ENCODE results near the gene PAMR1.
"Not testable (repeated sequence)": the region's sequence is repeated elsewhere in the genome, so short reads cannot be mapped to it uniquely, and the experiment has no call there.

Gene PAMR1

GRCh38 chr11:35545391-35546003 is 20.1 kb upstream of the PAMR1 start:
- in situ Hi-C loops (cut with HindIII; ENCODE audit: low sequenced_read_pairs) = no loop called here

DNA sequence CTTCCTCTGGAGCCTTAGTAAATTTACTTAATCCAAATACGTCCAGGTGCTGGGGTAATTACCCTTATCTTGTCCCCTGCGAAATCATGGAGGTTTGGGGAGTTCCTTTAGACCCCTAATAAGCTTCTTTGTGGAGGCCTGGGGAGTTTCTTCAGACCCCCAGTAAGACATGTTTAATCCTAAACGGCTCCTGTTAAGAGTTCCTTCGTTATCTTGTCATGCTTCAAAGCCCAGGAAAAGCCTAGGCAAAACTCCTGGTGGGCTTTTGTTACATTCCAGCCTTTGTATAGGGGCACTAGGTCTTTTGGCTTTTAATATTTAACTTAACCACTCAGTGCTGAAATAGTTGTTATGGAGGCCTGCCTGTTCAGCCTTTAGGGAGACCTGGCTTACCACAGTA is 18.1 kb upstream of the PAMR1 start:
- in situ Hi-C loops (cut with HindIII; ENCODE audit: low sequenced_read_pairs) = no loop called here

GRCh38 chr11:35541621-35542375 is 16.4 kb upstream of the PAMR1 start:
- in situ Hi-C loops (cut with HindIII; ENCODE audit: low sequenced_read_pairs) = no loop called here

GRCh38 chr11:35540526-35540925 is 15.1 kb upstream of the PAMR1 start:
- in situ Hi-C loops (cut with HindIII; ENCODE audit: low sequenced_read_pairs) = no loop called here

GRCh38 chr11:35539781-35540281 is 14.4 kb upstream of the PAMR1 start:
- in situ Hi-C loops (cut with HindIII; ENCODE audit: low sequenced_read_pairs) = no loop called here

DNA sequence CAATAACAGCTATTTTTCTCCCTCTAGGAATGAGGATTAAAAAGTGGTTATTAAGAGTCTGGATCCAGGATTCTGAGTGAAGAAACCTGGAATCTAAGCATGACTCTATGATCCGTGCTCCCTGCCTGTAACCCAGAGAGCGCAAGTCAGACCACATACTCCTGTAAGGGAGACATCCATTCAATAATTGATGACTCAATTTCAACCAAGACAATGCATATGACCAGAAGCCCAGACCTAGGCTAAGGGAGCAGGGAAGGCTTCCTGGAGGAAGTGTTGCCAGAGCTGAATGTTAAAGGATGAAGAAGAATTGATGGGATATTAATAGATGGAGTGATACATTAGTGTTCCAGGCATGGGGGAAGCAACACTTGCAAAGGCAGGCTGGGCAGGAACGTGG is 13.8 kb upstream of the PAMR1 start:
- in situ Hi-C loops (cut with HindIII; ENCODE audit: low sequenced_read_pairs) = no loop called here

- in situ Hi-C loops (cut with HindIII; ENCODE audit: low sequenced_read_pairs) = no loop called here
Observed at GRCh38 chr11:35536470-35536869, 11.1 kb upstream of the PAMR1 start.

DNA sequence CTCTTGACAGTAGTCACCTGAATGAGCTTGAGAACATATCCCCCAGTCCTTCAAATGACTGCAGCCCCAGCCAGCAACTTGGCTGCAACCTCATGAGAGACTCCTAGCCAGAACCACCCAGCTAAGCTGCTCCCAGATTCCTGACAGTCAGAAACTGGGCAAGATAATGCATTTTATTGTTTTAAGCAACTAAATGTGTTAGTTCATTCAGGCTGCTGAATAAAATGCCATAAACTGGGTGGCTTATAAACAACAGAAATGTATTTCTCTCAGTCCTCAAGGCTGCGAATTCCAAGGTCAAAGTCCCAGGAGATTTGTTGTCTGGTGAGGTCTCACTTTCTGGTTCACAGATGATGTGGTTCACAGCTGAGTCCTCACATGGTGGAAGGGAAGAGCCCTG is 5.8 kb upstream of the PAMR1 start:
- in situ Hi-C loops (cut with HindIII; ENCODE audit: low sequenced_read_pairs) = no loop called here

DNA sequence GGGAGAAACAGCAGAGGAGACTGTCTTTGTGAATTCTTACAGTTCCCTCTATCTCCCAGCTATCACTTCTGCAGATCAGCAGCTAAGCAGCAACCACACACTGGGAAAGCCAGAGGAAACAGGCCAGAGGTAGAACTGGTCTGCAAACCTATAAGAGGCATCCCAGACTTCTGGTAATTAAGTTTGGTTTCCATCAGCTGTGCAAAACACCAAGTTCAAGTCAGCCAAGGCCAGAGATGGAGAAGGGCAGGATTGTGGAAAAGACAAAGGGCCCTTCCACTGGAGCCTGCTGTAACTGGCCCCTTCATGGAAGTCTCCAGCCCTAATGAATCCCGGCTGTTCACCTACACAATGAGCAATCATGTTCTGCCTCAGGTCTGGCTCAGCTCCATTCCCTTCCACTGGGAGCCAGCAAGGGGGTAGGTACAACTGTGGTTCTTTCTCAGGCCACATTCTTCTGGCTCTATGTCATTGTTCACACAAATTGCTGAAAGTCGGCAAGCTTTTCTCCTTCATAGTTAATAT is 4.6 kb upstream of the PAMR1 start:
- in situ Hi-C loops (cut with HindIII; ENCODE audit: low sequenced_read_pairs) = no loop called here

DNA sequence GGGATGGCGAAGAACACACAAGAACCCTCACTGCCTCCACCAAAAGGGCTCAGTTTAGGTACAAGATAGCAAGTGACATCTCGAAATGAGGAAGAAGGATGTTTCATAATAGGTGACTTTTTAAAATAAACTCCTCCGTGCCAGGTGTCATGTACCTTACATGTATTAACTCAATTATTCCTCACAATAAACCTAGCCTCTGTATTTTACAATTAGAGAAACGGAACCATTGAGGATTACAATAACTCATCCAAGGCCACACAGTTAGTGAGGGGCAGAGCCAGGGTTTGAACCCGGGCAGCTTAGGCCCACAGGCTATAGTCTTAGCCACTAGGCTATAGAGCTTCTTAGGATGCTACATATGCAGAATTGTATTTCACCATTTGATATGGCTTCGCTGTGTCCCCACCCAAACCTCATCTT is 965 bp upstream of the PAMR1 start:
- in situ Hi-C loops (cut with HindIII; ENCODE audit: low sequenced_read_pairs) = no loop called here

DNA sequence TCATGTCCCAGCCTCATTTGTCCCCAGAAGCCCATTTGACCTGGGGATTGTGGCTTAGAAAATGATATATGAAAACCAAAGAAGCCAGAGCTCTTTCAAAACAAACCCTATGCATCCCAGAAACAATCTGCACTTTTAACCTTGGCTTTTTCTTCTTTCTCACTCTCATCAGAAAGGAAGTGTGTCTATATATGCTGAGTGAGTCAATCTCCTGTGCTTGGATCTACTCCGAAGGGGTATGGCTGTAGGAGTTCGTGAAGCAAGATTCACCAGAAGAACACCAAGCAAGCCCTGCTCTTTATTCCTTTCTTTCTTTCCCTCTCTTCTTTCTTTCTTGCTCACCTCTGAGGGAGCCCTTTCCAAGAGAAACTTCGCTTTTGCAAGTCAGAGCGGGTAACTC is 636 bp downstream of the PAMR1 start:
- in situ Hi-C loops (cut with HindIII; ENCODE audit: low sequenced_read_pairs) = no loop called here

DNA sequence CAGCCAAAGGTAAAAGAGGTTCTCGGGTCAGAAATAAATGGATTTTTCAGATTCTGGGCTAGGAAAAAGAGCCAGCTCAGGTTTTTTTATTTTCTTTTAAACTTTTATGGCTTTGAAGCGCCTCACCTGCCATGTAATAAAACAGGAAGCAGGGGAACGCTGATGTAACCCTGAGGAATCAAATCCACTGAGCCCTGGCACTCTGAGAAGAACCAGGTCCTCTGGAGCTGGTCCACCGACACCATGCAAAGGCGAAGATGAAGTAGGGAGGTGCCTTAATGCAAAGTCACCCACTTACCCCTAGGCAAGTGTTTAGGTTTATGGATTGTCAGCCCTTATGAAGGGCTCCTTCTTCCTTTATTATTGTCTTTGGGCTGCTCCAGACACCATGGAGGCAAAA is 1.6 kb downstream of the PAMR1 start:
- in situ Hi-C loops (cut with HindIII; ENCODE audit: low sequenced_read_pairs) = no loop called here

DNA sequence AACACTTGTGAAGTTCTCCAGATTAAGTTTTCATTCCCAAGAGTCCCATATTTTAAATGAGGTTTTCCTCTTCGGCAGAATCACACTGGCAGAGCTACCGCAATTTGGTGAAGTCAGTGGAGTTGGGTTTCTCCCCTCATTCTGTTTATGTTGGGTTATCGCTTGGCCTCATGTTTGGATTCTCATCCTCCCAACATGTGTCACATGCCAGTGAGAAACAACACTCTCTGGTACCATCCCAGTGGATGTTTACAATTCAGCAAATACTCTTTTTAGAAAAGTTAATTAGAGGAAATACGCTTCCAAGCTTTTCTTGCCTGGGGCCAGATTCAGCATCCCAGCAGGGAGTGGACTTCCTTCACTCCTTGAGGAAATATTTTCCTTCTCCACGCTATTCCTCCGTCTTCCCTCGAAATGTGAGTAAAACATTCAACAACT is 2.1 kb downstream of the PAMR1 start:
- in situ Hi-C loops (cut with HindIII; ENCODE audit: low sequenced_read_pairs) = no loop called here

- in situ Hi-C loops (cut with HindIII; ENCODE audit: low sequenced_read_pairs) = not testable (repeated sequence)
Observed at GRCh38 chr11:35522091-35522490, 3.3 kb downstream of the PAMR1 start.

- in situ Hi-C loops (cut with HindIII; ENCODE audit: low sequenced_read_pairs) = no loop called here
Observed at GRCh38 chr11:35520376-35520775, 5.0 kb downstream of the PAMR1 start.

- in situ Hi-C loops (cut with HindIII; ENCODE audit: low sequenced_read_pairs) = no loop called here
Observed at GRCh38 chr11:35518766-35519165, 6.7 kb downstream of the PAMR1 start.

DNA sequence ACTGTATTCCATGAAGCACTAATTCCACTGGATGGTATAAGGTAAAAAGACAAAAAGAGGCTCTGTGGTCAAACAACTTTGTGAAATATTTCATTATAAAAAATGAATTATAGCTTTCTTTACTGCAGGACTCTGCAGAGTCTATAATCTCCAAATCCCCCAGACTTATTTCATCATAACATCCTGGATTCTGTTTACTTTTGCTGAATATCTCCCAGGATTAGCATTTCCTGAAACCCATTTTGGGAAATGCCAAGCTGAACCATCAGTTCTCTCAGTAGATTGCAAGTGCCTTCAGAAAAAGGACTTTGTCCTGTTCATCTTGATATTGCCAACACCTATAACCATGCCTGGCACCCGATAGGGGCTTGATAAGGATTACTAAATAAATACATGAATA is 7.9 kb downstream of the PAMR1 start:
- in situ Hi-C loops (cut with HindIII; ENCODE audit: low sequenced_read_pairs) = no loop called here

DNA sequence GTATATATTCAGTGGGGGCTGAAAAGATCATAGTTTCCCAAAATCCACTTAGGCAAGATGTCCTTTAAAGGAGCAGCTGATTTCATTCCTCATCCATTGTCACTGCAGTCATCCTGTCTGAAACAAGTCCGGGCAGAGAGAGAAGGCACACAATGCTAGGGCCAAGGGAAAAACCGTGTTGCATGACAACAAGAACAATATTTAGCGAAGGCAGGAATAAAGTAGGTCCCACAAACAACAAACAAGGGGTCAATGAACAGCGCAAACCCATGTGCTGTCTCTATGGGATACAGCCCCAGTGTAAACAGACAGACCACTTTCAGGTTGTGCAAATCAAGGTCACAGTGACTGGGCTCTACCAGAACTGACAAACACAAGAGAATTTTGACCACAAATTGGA is 9.0 kb downstream of the PAMR1 start:
- in situ Hi-C loops (cut with HindIII; ENCODE audit: low sequenced_read_pairs) = no loop called here

- in situ Hi-C loops (cut with HindIII; ENCODE audit: low sequenced_read_pairs) = no loop called here
Observed at GRCh38 chr11:35515224-35515623, 10.2 kb downstream of the PAMR1 start.

DNA sequence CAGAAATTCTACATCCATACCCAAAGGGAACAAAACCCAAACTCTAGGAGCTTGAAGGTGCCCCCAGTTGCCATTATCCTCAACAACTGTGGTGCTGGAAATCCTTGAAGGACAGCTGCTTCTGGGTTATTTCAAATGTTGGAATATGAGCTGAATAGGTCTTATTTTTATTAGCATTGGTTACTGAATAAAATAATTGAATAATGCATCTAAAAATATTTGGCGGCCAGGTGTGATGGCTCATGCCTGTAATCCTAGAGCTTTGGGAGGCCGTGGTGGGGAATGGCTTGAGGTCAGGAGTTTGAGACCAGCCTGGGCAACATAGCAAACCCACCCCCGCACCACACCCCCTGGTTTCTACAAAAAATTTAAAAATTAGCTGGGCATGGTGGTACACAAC is 10.9 kb downstream of the PAMR1 start:
- in situ Hi-C loops (cut with HindIII; ENCODE audit: low sequenced_read_pairs) = no loop called here

DNA sequence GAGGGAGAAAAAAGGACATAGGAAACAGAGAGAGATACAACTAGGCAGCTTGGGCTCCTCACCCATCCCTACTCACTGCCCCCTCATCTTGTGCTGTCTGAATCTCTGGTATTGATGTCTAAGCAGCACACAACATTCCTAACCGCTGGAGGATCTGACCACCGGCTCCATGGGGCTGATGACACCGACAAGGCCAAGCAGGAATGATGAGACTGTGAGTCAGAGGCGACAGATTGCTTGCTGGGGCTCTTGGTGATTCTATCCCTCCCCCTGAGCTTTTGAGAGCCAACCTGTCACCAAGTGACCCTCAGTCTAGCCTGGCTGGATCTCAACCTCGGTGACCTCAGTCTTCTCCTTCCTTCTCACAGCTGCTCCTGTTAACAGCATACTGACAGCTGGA is 13.8 kb downstream of the PAMR1 start:
- in situ Hi-C loops (cut with HindIII; ENCODE audit: low sequenced_read_pairs) = no loop called here

- in situ Hi-C loops (cut with HindIII; ENCODE audit: low sequenced_read_pairs) = no loop called here
Observed at GRCh38 chr11:35507688-35508087, 17.7 kb downstream of the PAMR1 start.

All from DLD1 (cell line).